SK-N-SH (cell line): ENCODE data around the gene C2orf42. TPM values are rescaled to one million over a fixed set of nuclear protein-coding genes. Genes with fewer than 3 reads are reported as not detected.
"Not testable (repeated sequence)": the region's sequence is repeated elsewhere in the genome, so short reads cannot be mapped to it uniquely, and the experiment has no call there.

Experiments used
- CTCF ChIA-PET: fragments of 300-600, 350-600 bp; formaldehyde crosslinking; extraction: SDS; loops from one replicate; lab custom pipeline; 2021; lab: Yijun Ruan, JAX
- POLR2A ChIA-PET: fragments of 350-600 bp; sonication (Branson Sonifier 250); formaldehyde crosslinking; extraction: SDS; loops from one replicate; lab custom pipeline; 2020; ENCODE audit warnings: antibody characterized with exemption, inconsistent platforms; lab: Yijun Ruan, JAX
- DNase-seq: peaks from one replicate; pipeline ENCODE4 v3.0.0; 2012
- H2AFZ ChIP-seq: fragments of 200-600 bp; sonication (generic); 2 replicates; pipeline ENCODE4 v1.8.1; 2016; ENCODE audit warnings: antibody characterized with exemption, mild to moderate bottlenecking, low read depth
- H3F3A ChIP-seq: fragments of 200-600 bp; sonication (generic); replicated peaks from 2 replicates; pipeline ENCODE3; 2016; ENCODE audit warnings: antibody characterized with exemption, mild to moderate bottlenecking; ENCODE audit not compliant: insufficient read depth
- H3K27ac ChIP-seq, 2 experiments: fragments of 200-500 bp in 1 of 2; fragments of 200-600 bp in 1 of 2; sonication (Bioruptor generic) in 1 of 2; sonication (generic), shearing (Covaris generic) in 1 of 2; 2 replicates each; pipeline versions ENCODE4 v1.5.1 to v1.6.1; 2014 to 2016; ENCODE audit warnings: low read depth in 2 of 2, inconsistent platforms in 1 of 2, low read length in 1 of 2, mild to moderate bottlenecking in 1 of 2, mixed read lengths in 1 of 2
- H3K27me3 ChIP-seq: fragments of 200-600 bp; sonication (generic), shearing (Covaris generic); 2 replicates; pipeline ENCODE4 v1.6.1; 2016; ENCODE audit warnings: mixed run types; ENCODE audit not compliant: insufficient read depth
- H3K36me3 ChIP-seq, 2 experiments: fragments of 200-500 bp in 1 of 2; fragments of 200-600 bp in 1 of 2; sonication (Bioruptor generic) in 1 of 2; sonication (generic) in 1 of 2; replicated peaks in 1 of 2; 2 replicates each; pipeline versions ENCODE3 to v1.5.1; 2014 to 2016; ENCODE audit warnings: low read length in 1 of 2, mild to moderate bottlenecking in 1 of 2; ENCODE audit not compliant: insufficient read depth in 2 of 2, control insufficient read depth in 1 of 2
- H3K4me1 ChIP-seq, 2 experiments: fragments of 200-500 bp in 1 of 2; fragments of 200-600 bp in 1 of 2; sonication (Bioruptor generic) in 1 of 2; sonication (generic), shearing (Covaris generic) in 1 of 2; 2 replicates each; pipeline versions ENCODE4 v1.5.1 to v1.6.1; 2014 to 2016; ENCODE audit warnings: low read depth in 1 of 2, low read length in 1 of 2, mixed run types in 1 of 2; ENCODE audit not compliant: insufficient read depth in 2 of 2, control insufficient read depth in 1 of 2
- H3K4me2 ChIP-seq: fragments of 200-600 bp; sonication (generic), shearing (Covaris generic); 2 replicates; pipeline ENCODE4 v1.6.1; 2017; ENCODE audit warnings: mixed run types
- H3K4me3 ChIP-seq, 2 experiments: fragments of 200-500 bp in 1 of 2; fragments of 200-600 bp in 1 of 2; sonication (Bioruptor generic) in 1 of 2; sonication (generic), shearing (Covaris generic) in 1 of 2; 2 replicates each; pipeline versions ENCODE4 v1.5.1 to v1.8.1; 2014 to 2016; ENCODE audit warnings: low read depth in 2 of 2, inconsistent platforms in 1 of 2, low read length in 1 of 2, mild to moderate bottlenecking in 1 of 2, mixed read lengths in 1 of 2, moderate library complexity in 1 of 2
- H3K79me2 ChIP-seq: fragments of 200-600 bp; sonication (generic); 2 replicates; pipeline ENCODE4 v1.8.1; 2017; ENCODE audit warnings: mild to moderate bottlenecking; ENCODE audit not compliant: insufficient read depth
- H3K9ac ChIP-seq: fragments of 200-600 bp; sonication (generic); 2 replicates; pipeline ENCODE4 v1.6.1; 2017; ENCODE audit warnings: mixed run types
- H3K9me2 ChIP-seq: fragments of 200-600 bp; sonication (generic); 2 replicates; pipeline ENCODE4 v1.6.1; 2017; ENCODE audit warnings: mixed run types
- H3K9me3 ChIP-seq: fragments of 200-600 bp; sonication (generic); 2 replicates; pipeline ENCODE4 v1.6.1; 2017; ENCODE audit warnings: mixed run types, mild to moderate bottlenecking, moderate library complexity
- H4K20me1 ChIP-seq: fragments of 200-600 bp; sonication (generic); 2 replicates; pipeline ENCODE4 v1.6.1; 2017; ENCODE audit warnings: mild to moderate bottlenecking, mixed run types; ENCODE audit not compliant: insufficient read depth
- CHD2 ChIP-seq: fragments of 150-350 bp; IDR thresholded peaks from 2 replicates; pipeline ENCODE4 v1.6.1; 2018; ENCODE audit warnings: low read length; ENCODE audit not compliant: partially characterized antibody
- EP300 ChIP-seq, 2 experiments: IDR thresholded peaks; 2 replicates each; pipeline versions ENCODE4 v1.4.0 to v1.6.1; 2012; ENCODE audit warnings: borderline replicate concordance in 1 of 2, low read depth in 1 of 2, low read length in 1 of 2
- FOXJ3 ChIP-seq: sonication (generic); formaldehyde crosslinking; IDR thresholded peaks from 2 replicates; pipeline ENCODE4 v1.5.1; 2020; ENCODE audit warnings: mild to moderate bottlenecking, missing genetic modification reagents
- FOXM1 ChIP-seq: IDR thresholded peaks from 2 replicates; pipeline ENCODE4 v1.4.0; 2012; ENCODE audit warnings: low read depth, mild to moderate bottlenecking
- GABPA ChIP-seq: IDR thresholded peaks from 2 replicates; pipeline ENCODE4 v1.4.0; 2012; ENCODE audit warnings: low read depth, mild to moderate bottlenecking
- GATA2 ChIP-seq: sonication (generic); formaldehyde crosslinking; IDR thresholded peaks from 2 replicates; pipeline ENCODE4 v1.5.0; 2020; ENCODE audit warnings: mild to moderate bottlenecking, missing genetic modification reagents
- MEF2A ChIP-seq: IDR thresholded peaks from 2 replicates; pipeline ENCODE4 v1.4.0; 2012; ENCODE audit warnings: low read depth, borderline replicate concordance
- NRF1 ChIP-seq: IDR thresholded peaks from 2 replicates; pipeline ENCODE4 v1.6.1; 2012; ENCODE audit warnings: low read depth, mild to moderate bottlenecking, low read length
- PBX3 ChIP-seq: IDR thresholded peaks from 2 replicates; pipeline ENCODE4; 2012
- POLR2AphosphoS5 ChIP-seq: IDR thresholded peaks from 2 replicates; pipeline ENCODE4 v1.6.1; 2012; ENCODE audit warnings: low read depth, low read length
- RCOR1 ChIP-seq: fragments of 150-350 bp; IDR thresholded peaks from 2 replicates; pipeline ENCODE4 v1.6.1; 2017; ENCODE audit warnings: antibody characterized with exemption, low read length
- RFX5 ChIP-seq: IDR thresholded peaks from 2 replicates; pipeline ENCODE4 v1.6.1; 2012; ENCODE audit warnings: mild to moderate bottlenecking, improper control_type of control experiment, low read length
- SIN3A ChIP-seq: IDR thresholded peaks from 2 replicates; pipeline ENCODE4 v1.6.1; 2012; ENCODE audit warnings: low read depth, mild to moderate bottlenecking, low read length, moderate library complexity, borderline replicate concordance
- SMC3 ChIP-seq: IDR thresholded peaks from 2 replicates; pipeline ENCODE4 v1.6.1; 2012; ENCODE audit warnings: low read depth, low read length, improper control_type of control experiment
- USF2 ChIP-seq: fragments of 150-350 bp; IDR thresholded peaks from 2 replicates; pipeline ENCODE4 v1.6.1; 2017; ENCODE audit warnings: antibody characterized with exemption, low read length, low read depth, borderline replicate concordance
- YY1 ChIP-seq: IDR thresholded peaks from 2 replicates; pipeline ENCODE4 v1.4.0; 2012; ENCODE audit warnings: low read depth, mild to moderate bottlenecking
- WGBS: methylation state at CpG from one replicate; pipeline ENCODE4 v1.1.6; 2017; ENCODE audit warnings: low lambda C conversion rate; 5-methylcytosine and 5-hydroxymethylcytosine counted together
- polyA plus RNA-seq, 3 experiments: library from polyadenylated mRNA; depleted of rRNA; stranded (reverse); fragments of >200 nt; gene quantifications; 2 replicates each; pipeline ENCODE4 v1.2.3, GENCODE V29; 2012

Gene C2orf42
- polyA plus RNA-seq, 1 of the 3 experiments (the other 2 are of a cell fraction) = 5.1 TPM

- Histone ChIP-seq H3K36me3 (peaks cover 14 to 33% of the 10 kb centered on the region in 2 experiments), H3K27me3 (no peaks in the 10 kb centered on the region), H3K9ac (no peak overlapping the region), H3K79me2 (no peaks in the 10 kb centered on the region), H3K4me3 (no peak overlapping the region), H3K4me1 (no peaks in the 10 kb centered on the region), H4K20me1 (no peaks in the 10 kb centered on the region), H3K27ac (no peak overlapping the region), H3K4me2 (no peak overlapping the region), H3K9me3 (no peaks in the 10 kb centered on the region), H3K9me2 (no peaks in the 10 kb centered on the region), H2AFZ (no peak overlapping the region), H3F3A (peaks cover 10% of the 10 kb centered on the region)
- no peak for DNase-seq
- no peak for TF ChIP-seq YY1
- ChIA-PET POLR2A (no interaction called here), CTCF (interaction anchor here (1.6 to 2.1 kb wide), 3 partner anchors 11 to 27 kb away, joined by 3 to 6 read pairs (median 4); no protein-coding TSS in a partner anchor)
- 80% methylated on average over 2 of the region's 2 CpGs for WGBS
Observed at GRCh38 chr2:70161069-70161534, 29.7 kb downstream of the C2orf42 start.

- Histone ChIP-seq H3K4me3 (no peak overlapping the region), H3K4me2 (no peak overlapping the region), H3F3A (peaks cover 10% of the 10 kb centered on the region), H3K9me2 (no peaks in the 10 kb centered on the region), H3K27ac (no peak overlapping the region), H3K9me3 (no peaks in the 10 kb centered on the region), H3K36me3 (peaks cover 14 to 33% of the 10 kb centered on the region in 2 experiments), H3K79me2 (no peaks in the 10 kb centered on the region), H3K9ac (no peak overlapping the region), H3K4me1 (no peaks in the 10 kb centered on the region), H4K20me1 (no peaks in the 10 kb centered on the region), H3K27me3 (no peaks in the 10 kb centered on the region), H2AFZ (no peak overlapping the region)
- TF ChIP-seq USF2 (no peak), RFX5 (no peak), MEF2A (no peak), EP300 (IDR thresholded peaks at IDR 0.05; ENCODE audit: borderline replicate concordance in 1 of 2, low read depth in 1 of 2, low read length in 1 of 2) (no peak), FOXJ3 (no peak), PBX3 (no peak), NRF1 (no peak), GATA2 (CRISPR knock-in tag) (no peak), SIN3A (no peak), SMC3 (no peak), GABPA (no peak), POLR2AphosphoS5 (no peak), FOXM1 (no peak), RCOR1 (no peak), CHD2 (no peak)
- ChIA-PET CTCF (interaction anchor here (1.6 to 2.1 kb wide), 3 partner anchors 11 to 27 kb away, joined by 3 to 6 read pairs (median 4); no protein-coding TSS in a partner anchor), POLR2A (no interaction called here)
- 95% methylated on average over 6 of the region's 6 CpGs for WGBS
- DNase-seq = no peak
Observed at GRCh38 chr2:70160545-70160944, 30.3 kb downstream of the C2orf42 start.

GRCh38 chr2:70149130-70149686 lies 41.6 kb downstream of the C2orf42 start:
- H3K9me2 ChIP-seq, H3K27me3 ChIP-seq, H2AFZ ChIP-seq, H3K27ac ChIP-seq, H3K79me2 ChIP-seq, H3F3A ChIP-seq, H3K9ac ChIP-seq, H3K4me1 ChIP-seq, H3K4me3 ChIP-seq, H3K4me2 ChIP-seq, H3K9me3 ChIP-seq, CTCF ChIA-PET, DNase-seq, H3K36me3 ChIP-seq, H4K20me1 ChIP-seq, POLR2A ChIA-PET: not testable (repeated sequence)
- WGBS = 96% methylated on average over 15 of the region's 19 CpGs

- H3K4me2 ChIP-seq, H3K9ac ChIP-seq, H3K4me3 ChIP-seq, H3K79me2 ChIP-seq, H3K9me3 ChIP-seq, DNase-seq, H2AFZ ChIP-seq, H3K27ac ChIP-seq, H4K20me1 ChIP-seq, H3K4me1 ChIP-seq, H3F3A ChIP-seq, H3K27me3 ChIP-seq, H3K36me3 ChIP-seq, H3K9me2 ChIP-seq: not testable (repeated sequence)
- CTCF ChIA-PET = interaction anchor here (0.6 kb wide), 1 partner anchor 78 kb away, joined by 3 read pairs; no protein-coding TSS in a partner anchor
- POLR2A ChIA-PET = interaction anchor here (1.8 kb wide), 1 partner anchor 43 kb away, joined by 6 read pairs; the partner anchor contains the start of gene C2orf42
- 78% methylated on average over 7 of the region's 25 CpGs for WGBS
Observed at GRCh38 chr2:70148211-70148760, 42.5 kb downstream of the C2orf42 start.
